Karpas-422 (cell line): ENCODE measurements around the gene ZBTB21. TPM values are rescaled to one million over a fixed set of nuclear protein-coding genes. Genes with fewer than 3 reads are reported as not detected.

Experiments
- DNase-seq: peaks from one replicate; pipeline ENCODE4 v3.0.0-alpha.2; 2015
- H2AFZ ChIP-seq: fragments of 200-600 bp; sonication (generic); 2 replicates; pipeline ENCODE4 v1.6.1; 2014; ENCODE audit warnings: antibody characterized with exemption, low read length, mixed read lengths
- H3K27ac ChIP-seq: fragments of 200-600 bp; sonication (generic); 2 replicates; pipeline ENCODE4 v1.5.1; 2014; ENCODE audit warnings: mild to moderate bottlenecking, low read length, moderate library complexity
- H3K27me3 ChIP-seq: fragments of 200-600 bp; sonication (generic); 2 replicates; pipeline ENCODE4 v1.6.1; 2014; ENCODE audit warnings: low read length, mixed read lengths
- H3K36me3 ChIP-seq: fragments of 200-600 bp; sonication (generic); 2 replicates; pipeline ENCODE4 v1.6.1; 2014; ENCODE audit warnings: low read length, mixed read lengths; ENCODE audit not compliant: insufficient read depth
- H3K4me1 ChIP-seq: fragments of 200-600 bp; sonication (generic); 2 replicates; pipeline ENCODE4 v1.6.1; 2014; ENCODE audit warnings: mild to moderate bottlenecking, low read length, mixed read lengths
- H3K4me2 ChIP-seq: fragments of 200-600 bp; sonication (generic); 2 replicates; pipeline ENCODE4 v1.6.1; 2014; ENCODE audit warnings: low read length, low read depth, mild to moderate bottlenecking; ENCODE audit not compliant: poor library complexity, severe bottlenecking
- H3K4me3 ChIP-seq: fragments of 200-600 bp; sonication (generic); 2 replicates; pipeline ENCODE4 v1.5.1; 2014; ENCODE audit warnings: mild to moderate bottlenecking, antibody characterized with exemption, low read length, mixed read lengths
- H3K79me2 ChIP-seq: fragments of 200-600 bp; sonication (generic); 2 replicates; pipeline ENCODE4 v1.6.1; 2014; ENCODE audit warnings: mild to moderate bottlenecking, low read length, mixed read lengths
- H3K9ac ChIP-seq: fragments of 200-600 bp; sonication (generic); 2 replicates; pipeline ENCODE4 v1.6.0; 2014; ENCODE audit warnings: low read length
- H3K9me2 ChIP-seq: fragments of 200-600 bp; sonication (generic), shearing (Covaris generic); replicated peaks from 2 replicates; pipeline ENCODE4 v1.6.0; 2014; ENCODE audit warnings: mild to moderate bottlenecking, low read length, moderate library complexity; ENCODE audit not compliant: insufficient read depth
- H3K9me3 ChIP-seq: fragments of 300-700, 200-600 bp; sonication (generic); 2 replicates; pipeline ENCODE4 v1.6.1; 2014; ENCODE audit warnings: low read length, mixed read lengths
- H4K20me1 ChIP-seq: fragments of 200-600 bp; sonication (generic); 2 replicates; pipeline ENCODE4 v1.6.1; 2014; ENCODE audit warnings: mild to moderate bottlenecking, antibody characterized with exemption, low read length, low read depth; ENCODE audit not compliant: insufficient read depth
- total RNA-seq: library from RNA; depleted of rRNA; stranded (reverse); fragments of >200 nt; shearing (Covaris generic); gene quantifications from 2 replicates; pipeline ENCODE4 v1.2.3, GENCODE V29; 2014; ENCODE audit warnings: low replicate concordance

ZBTB21 gene
- total RNA-seq, 1 experiment from 2014 or later, result 2.8 TPM

- Histone ChIP-seq H3K79me2 (no peaks in the 10 kb centered on the region), H3K4me1 (no peaks in the 10 kb centered on the region), H3K4me2 (no peak overlapping the region), H3K36me3 (no peaks in the 10 kb centered on the region), H4K20me1 (no peaks in the 10 kb centered on the region), H3K27ac (no peak overlapping the region), H3K4me3 (no peak overlapping the region), H3K9me3 (no peaks in the 10 kb centered on the region), H3K9me2 (no peaks in the 10 kb centered on the region), H3K27me3 (no peaks in the 10 kb centered on the region), H3K9ac (no peak overlapping the region), H2AFZ (no peak overlapping the region)
- no peak for DNase-seq
Measured at GRCh38 chr21:42051788-42052187, 41.6 kb upstream of the ZBTB21 start.

GRCh38 chr21:42049578-42050430 lies 39.6 kb upstream of the ZBTB21 start:
- Histone ChIP-seq H3K36me3 (no peaks in the 10 kb centered on the region), H3K27me3 (no peaks in the 10 kb centered on the region), H3K9me3 (no peaks in the 10 kb centered on the region), H3K79me2 (no peaks in the 10 kb centered on the region), H2AFZ (no peak overlapping the region), H3K27ac (no peak overlapping the region), H3K9ac (no peak overlapping the region), H3K4me2 (no peak overlapping the region), H4K20me1 (no peaks in the 10 kb centered on the region), H3K9me2 (no peaks in the 10 kb centered on the region), H3K4me1 (no peaks in the 10 kb centered on the region), H3K4me3 (no peak overlapping the region)
- DNase-seq, result no peak

DNA sequence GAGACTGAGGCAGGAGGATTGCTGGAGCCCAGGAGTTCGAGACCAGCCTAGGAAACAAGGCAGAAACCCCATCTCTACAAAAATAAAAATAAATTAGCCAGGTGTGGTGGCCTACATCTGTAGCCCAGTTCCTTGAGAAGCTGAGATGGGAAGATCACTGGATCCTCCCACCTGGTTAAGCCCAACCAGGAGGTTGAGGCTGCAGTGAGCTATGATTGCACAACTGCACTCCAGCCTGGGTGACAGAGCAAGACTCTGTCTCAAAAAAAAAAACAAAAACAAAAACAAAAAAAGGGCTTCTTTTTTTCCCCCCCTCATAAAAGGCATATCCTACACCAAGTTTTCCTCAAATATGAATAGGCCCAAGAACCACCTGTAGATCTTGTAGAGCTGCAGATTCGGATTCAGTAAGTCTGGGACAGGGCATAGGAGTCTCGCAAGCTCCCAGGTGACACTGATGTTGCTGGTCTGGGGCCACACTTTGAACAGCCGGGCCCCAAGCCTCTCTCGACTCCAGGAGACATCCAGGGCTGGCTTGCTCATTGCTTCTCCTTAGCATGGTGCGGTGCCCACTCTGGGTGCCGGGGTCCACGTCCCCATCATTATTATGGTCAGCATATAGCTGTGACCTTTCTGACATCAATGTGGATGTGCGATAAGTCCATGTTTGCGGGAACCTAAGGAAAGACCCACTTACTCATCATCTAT lies 38.9 kb upstream of the ZBTB21 start:
- Histone ChIP-seq H3K36me3 (no peaks in the 10 kb centered on the region), H3K4me3 (no peak overlapping the region), H2AFZ (no peak overlapping the region), H3K9me2 (no peaks in the 10 kb centered on the region), H3K9ac (no peak overlapping the region), H4K20me1 (no peaks in the 10 kb centered on the region), H3K9me3 (no peaks in the 10 kb centered on the region), H3K27me3 (no peaks in the 10 kb centered on the region), H3K4me2 (no peak overlapping the region), H3K79me2 (no peaks in the 10 kb centered on the region), H3K4me1 (no peaks in the 10 kb centered on the region), H3K27ac (no peak overlapping the region)
- no peak for DNase-seq

GRCh38 chr21:42047821-42048613 lies 37.9 kb upstream of the ZBTB21 start:
- Histone ChIP-seq H3K36me3 (no peaks in the 10 kb centered on the region), H3K27ac (no peak overlapping the region), H3K9me3 (no peaks in the 10 kb centered on the region), H4K20me1 (0 out of 2 replicates have a peak, but pooled peaks cover 1% of the 10 kb centered on the region), H3K4me1 (no peaks in the 10 kb centered on the region), H3K9ac (no peak overlapping the region), H3K79me2 (no peaks in the 10 kb centered on the region), H3K27me3 (no peaks in the 10 kb centered on the region), H3K4me2 (no peak overlapping the region), H3K9me2 (no peaks in the 10 kb centered on the region), H2AFZ (no peak overlapping the region), H3K4me3 (no peak overlapping the region)
- no peak for DNase-seq

DNA sequence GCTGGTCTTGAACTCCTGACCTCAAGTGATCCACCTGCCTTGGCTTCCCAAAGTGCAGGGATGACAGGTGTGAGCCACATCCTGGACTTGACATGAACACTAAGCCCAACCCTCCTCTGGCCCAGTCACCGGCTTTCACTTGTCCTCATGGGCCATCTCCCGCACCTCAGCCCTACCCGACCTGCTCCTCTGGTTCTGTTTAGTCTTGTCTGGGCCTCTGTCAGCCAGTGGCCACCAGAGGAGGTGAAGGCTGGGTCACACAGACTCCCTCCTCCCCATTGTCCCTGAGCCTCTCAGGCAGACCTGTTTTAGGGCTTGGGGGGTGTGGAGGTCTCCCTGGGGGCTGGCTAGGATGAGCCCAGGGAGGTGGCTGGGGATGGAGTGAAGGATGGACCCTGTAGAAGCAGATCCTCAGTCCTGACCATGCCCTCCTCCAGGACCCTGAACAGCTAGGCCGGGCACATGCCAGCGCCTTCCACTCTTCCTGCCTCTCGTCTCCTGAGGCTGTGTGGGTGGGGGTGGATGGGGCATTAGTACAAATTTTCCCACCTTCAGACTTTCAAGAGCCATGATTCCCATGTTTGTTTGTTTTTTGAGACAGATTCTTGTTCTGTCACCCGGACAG lies 34.8 kb upstream of the ZBTB21 start:
- Histone ChIP-seq H3K27me3 (no peaks in the 10 kb centered on the region), H3K4me1 (no peaks in the 10 kb centered on the region), H3K4me3 (no peak overlapping the region), H3K27ac (no peak overlapping the region), H3K4me2 (no peak overlapping the region), H3K9ac (no peak overlapping the region), H3K79me2 (no peaks in the 10 kb centered on the region), H2AFZ (no peak overlapping the region), H3K9me3 (no peaks in the 10 kb centered on the region), H3K9me2 (no peaks in the 10 kb centered on the region), H3K36me3 (no peaks in the 10 kb centered on the region), H4K20me1 (0 out of 2 replicates have a peak, but pooled peaks cover 5% of the 10 kb centered on the region)
- no peak for DNase-seq

DNA sequence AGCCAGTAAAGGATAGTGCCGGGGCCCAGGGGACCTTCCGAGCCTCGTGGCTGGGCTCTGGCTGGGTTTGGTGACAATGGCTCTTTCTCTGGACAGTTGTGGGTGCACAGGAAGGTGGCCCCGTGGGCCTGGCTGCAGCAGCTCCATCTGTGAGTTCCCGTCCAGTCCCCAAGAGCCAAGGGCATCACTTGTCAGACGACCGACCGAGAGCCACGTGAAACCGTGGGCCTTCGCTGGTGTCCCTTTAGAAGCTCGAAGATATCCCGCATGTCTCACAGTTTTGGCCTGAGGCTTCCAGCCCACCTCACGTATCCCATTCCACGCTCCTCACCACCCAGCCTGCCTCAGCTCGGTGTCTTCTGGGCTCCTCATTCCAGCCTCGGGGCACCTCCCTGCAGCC lies 33.8 kb upstream of the ZBTB21 start:
- no peaks in the 10 kb centered on the region for H3K27me3 ChIP-seq
- no peak overlapping the region for H2AFZ ChIP-seq
- H3K27ac ChIP-seq, result no peak overlapping the region
- no peak overlapping the region for H3K4me2 ChIP-seq
- H3K36me3 ChIP-seq, result no peaks in the 10 kb centered on the region
- no peaks in the 10 kb centered on the region for H3K4me1 ChIP-seq
- H3K9me2 ChIP-seq, result no peaks in the 10 kb centered on the region
- H3K9me3 ChIP-seq, result no peaks in the 10 kb centered on the region
- H3K9ac ChIP-seq, result no peak overlapping the region
- H3K79me2 ChIP-seq, result no peaks in the 10 kb centered on the region
- 0 out of 2 replicates have a peak, but pooled peaks cover 5% of the 10 kb centered on the region for H4K20me1 ChIP-seq
- DNase-seq, result no peak
- no peak overlapping the region for H3K4me3 ChIP-seq

DNA sequence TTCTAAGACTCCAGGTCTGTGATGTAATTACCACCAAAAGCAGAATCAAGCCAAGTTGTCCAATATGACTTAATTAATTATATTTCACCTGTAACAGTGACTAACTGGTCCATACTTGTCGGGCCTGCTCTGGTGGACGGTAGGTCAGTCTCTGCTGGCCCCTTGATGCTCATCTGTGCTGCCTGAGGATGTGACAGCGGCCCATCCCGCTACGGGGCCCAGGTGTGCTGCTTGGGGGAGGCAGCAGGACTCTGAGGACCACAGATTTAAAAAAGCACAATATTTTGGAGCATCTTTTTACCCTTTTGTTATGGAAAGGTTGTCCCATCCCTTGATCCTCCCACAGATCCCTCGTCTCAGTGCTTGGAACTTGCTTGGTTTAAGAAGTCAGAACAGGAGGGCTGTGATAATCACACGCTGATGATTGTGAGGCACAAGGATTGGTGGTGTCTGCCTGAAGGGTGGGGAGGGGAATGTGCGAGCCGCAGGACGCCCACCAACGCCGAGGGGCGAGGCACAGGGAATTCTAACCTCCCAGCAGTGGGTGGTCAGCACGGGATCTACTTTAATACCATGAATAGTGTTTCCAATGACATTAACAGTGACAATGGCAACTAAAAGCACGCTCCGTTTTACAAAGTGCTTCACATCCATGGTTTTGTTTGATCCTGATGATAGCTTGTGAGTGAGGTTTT lies 33.2 kb upstream of the ZBTB21 start:
- H3K9ac ChIP-seq, result no peak overlapping the region
- no peak for DNase-seq
- no peaks in the 10 kb centered on the region for H3K9me2 ChIP-seq
- no peaks in the 10 kb centered on the region for H3K79me2 ChIP-seq
- H3K4me1 ChIP-seq, result no peaks in the 10 kb centered on the region
- H2AFZ ChIP-seq, result no peak overlapping the region
- H3K27me3 ChIP-seq, result no peaks in the 10 kb centered on the region
- no peak overlapping the region for H3K4me3 ChIP-seq
- no peak overlapping the region for H3K4me2 ChIP-seq
- H3K36me3 ChIP-seq, result no peaks in the 10 kb centered on the region
- H4K20me1 ChIP-seq, result 0 out of 2 replicates have a peak, but pooled peaks cover 5% of the 10 kb centered on the region
- H3K27ac ChIP-seq, result no peak overlapping the region
- H3K9me3 ChIP-seq, result no peaks in the 10 kb centered on the region
